Left lung (tissue), 10 donors: ENCODE data around the gene WFDC2. TPM values are rescaled to one million over a fixed set of nuclear protein-coding genes. Genes with fewer than 3 reads are reported as not detected.

Source experiments
- ATAC-seq: fragments of 200-7000 bp; cut with Tn5 transposase; one replicate; pipeline ENCODE4 v1.9.1; 2020; ENCODE audit warnings: moderate library complexity
- DNase-seq, 4 donors: peaks; one replicate each; pipeline ENCODE4 v3.0.0-alpha.2; 2013 to 2020
- H3K27ac ChIP-seq, 2 donors: fragments of 200-600 bp; sonication (generic) in 1 of 2; one replicate each; pipeline versions ENCODE4 v1.5.0 to v1.8.0; 2020 to 2021
- H3K27me3 ChIP-seq, 2 donors: fragments of 200-600 bp; sonication (generic) in 1 of 2; one replicate each; pipeline versions ENCODE4 v1.5.0 to v1.8.0; 2020 to 2021
- H3K36me3 ChIP-seq, 2 donors: fragments of 200-600 bp; sonication (generic) in 1 of 2; one replicate each; pipeline versions ENCODE4 v1.5.0 to v1.8.0; 2020 to 2021
- H3K4me1 ChIP-seq, 2 donors: fragments of 200-600 bp; one replicate each; pipeline ENCODE4 v1.8.0; 2021
- H3K4me3 ChIP-seq, 2 donors: fragments of 200-600 bp; sonication (generic) in 1 of 2; one replicate each; pipeline versions ENCODE4 v1.5.0 to v1.8.0; 2020 to 2021; ENCODE audit warnings: mild to moderate bottlenecking in 1 of 2
- H3K9me3 ChIP-seq, 2 donors: fragments of 200-600 bp; sonication (generic) in 1 of 2; one replicate each; pipeline versions ENCODE4 v1.5.0 to v1.8.0; 2020 to 2021
- CTCF ChIP-seq, 2 donors: fragments of 200-600 bp; sonication (generic) in 1 of 2; IDR thresholded peaks; one replicate each; pipeline versions ENCODE4 v1.5.0 to v1.8.0; 2021; ENCODE audit warnings: antibody characterized with exemption in 2 of 2
- intact Hi-C, 2 donors: fragments of 100-400 bp; cut with DNase I; formaldehyde crosslinking; loops; one replicate each; pipeline versions ENCODE4 v1.11.2 to v1.14.2; 2022
- polyA plus RNA-seq, 6 donors: library from polyadenylated mRNA; unstranded; fragments of 120-200 nt; gene quantifications; one replicate each; pipeline ENCODE4 v1.2.1, GENCODE V29; 2013; ENCODE audit not compliant: insufficient read length in 6 of 6
- total RNA-seq, 2 donors: library from RNA; stranded (reverse); fragmentation: NEBNext Ultra II Directional; extraction: Animal tissue kit (Norgen Biotek cat#: 25700); gene quantifications; one replicate each; pipeline ENCODE4 v1.2.1, GENCODE V29; 2021
- donor health status: DM: no; HTN: yes; CAD: no.
- donor health status: DM: no; HTN: no; CAD: no.

WFDC2 gene
- total and polyA plus RNA-seq, 8 donors, result 28.7 to 258 (median 37.2) TPM

- intact Hi-C loops, result no loop called here
- DNase-seq (no peak), ATAC-seq (no peak)
- H3K27ac ChIP-seq, result no peak overlapping the region
- TF ChIP-seq CTCF (IDR thresholded peaks at IDR 0.05), result no peak
- H3K4me1 ChIP-seq, result no peaks in the 10 kb centered on the region
- no peaks in the 10 kb centered on the region for H3K27me3 ChIP-seq
- H3K36me3 ChIP-seq, result peaks cover 0 to 58% of the 10 kb centered on the region in 2 donors
- H3K4me3 ChIP-seq, result no peak overlapping the region
- no peaks in the 10 kb centered on the region for H3K9me3 ChIP-seq
Observed at GRCh38 chr20:45426320-45427016, 43.1 kb upstream of the WFDC2 start.

DNA sequence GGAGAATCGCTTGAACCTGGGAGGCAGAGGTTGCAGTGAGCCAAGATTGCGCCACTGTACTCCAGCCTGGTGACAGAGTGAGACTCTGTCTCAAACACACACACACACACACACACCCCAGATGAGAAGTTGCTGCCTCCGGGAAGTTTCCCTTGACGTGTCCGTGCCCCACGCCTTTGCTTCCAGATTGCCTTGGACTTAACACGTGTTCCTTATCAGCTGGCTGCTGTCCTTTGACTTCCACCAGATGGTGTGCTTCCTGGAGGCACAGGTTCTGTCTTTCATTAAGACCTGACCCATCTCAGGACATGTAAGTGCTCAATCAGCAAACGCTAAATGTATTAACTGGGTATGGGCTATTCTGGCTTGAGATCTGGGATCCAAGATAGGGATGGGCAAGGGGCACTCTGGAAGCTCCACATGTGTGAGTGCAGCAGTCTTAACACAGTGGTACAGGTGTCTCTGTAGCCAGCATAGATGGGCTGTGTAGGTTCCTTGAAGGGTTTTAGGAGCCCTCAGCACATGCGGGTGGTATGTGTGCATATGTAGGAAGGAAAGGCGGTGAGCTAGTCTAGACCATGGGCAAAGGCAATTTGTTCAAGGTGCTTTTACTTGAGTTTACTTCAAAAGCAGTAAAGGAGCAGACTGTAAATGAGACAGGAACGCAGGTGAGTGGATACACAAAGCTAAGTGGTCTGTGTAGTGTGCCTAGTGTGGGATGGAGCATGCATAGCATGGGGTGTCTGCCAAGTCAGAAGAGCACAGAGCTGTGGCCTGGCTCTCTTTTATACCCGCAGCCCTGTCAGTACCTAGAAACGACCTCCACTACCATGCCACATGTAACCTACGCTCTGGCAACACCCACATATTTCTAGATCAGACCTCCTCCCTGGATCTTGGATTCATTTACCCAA lies 42.1 kb upstream of the WFDC2 start:
- no peaks in the 10 kb centered on the region for H3K9me3 ChIP-seq
- ATAC-seq (peak; percentile 71), DNase-seq (no peak)
- TF ChIP-seq CTCF (IDR thresholded peaks at IDR 0.05), result no peak
- no peak overlapping the region for H3K27ac ChIP-seq
- H3K4me3 ChIP-seq, result no peak overlapping the region
- H3K27me3 ChIP-seq, result no peaks in the 10 kb centered on the region
- H3K4me1 ChIP-seq, result no peaks in the 10 kb centered on the region
- H3K36me3 ChIP-seq, result peaks cover 0 to 47% of the 10 kb centered on the region in 2 donors
- intact Hi-C loops, result no loop called here

- Histone ChIP-seq H3K4me1 (no peaks in the 10 kb centered on the region), H3K27ac (no peak overlapping the region), H3K9me3 (no peaks in the 10 kb centered on the region), H3K27me3 (no peaks in the 10 kb centered on the region), H3K36me3 (peaks cover 0 to 26% of the 10 kb centered on the region in 2 donors), H3K4me3 (no peak overlapping the region)
- intact Hi-C loops, result no loop called here
- no peak for DNase-seq
- TF ChIP-seq CTCF (IDR thresholded peaks at IDR 0.05), result no peak
- no peak for ATAC-seq
Observed at GRCh38 chr20:45429618-45430017, 39.9 kb upstream of the WFDC2 start.

DNA sequence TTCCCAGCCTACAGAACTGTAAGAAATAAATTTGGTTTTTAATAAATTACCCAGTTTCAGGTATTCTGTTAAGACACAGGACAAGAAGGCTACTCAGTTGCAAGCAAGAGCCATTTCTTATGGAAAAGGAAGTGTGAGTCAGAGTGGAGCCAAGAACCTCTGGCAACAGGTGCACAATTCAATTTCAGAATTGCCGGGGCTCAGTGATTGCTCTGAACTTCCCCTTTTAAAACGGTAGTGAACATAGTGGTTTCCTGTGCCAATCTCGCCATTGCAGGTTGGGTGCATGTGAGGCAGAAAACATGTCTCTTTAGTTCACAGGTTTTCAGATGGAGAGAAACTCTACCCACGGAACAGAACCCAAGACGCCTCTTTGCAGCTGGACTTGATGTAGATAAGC lies 37.3 kb upstream of the WFDC2 start:
- H3K27me3 ChIP-seq, result no peaks in the 10 kb centered on the region
- H3K9me3 ChIP-seq, result no peaks in the 10 kb centered on the region
- H3K27ac ChIP-seq, result no peak overlapping the region
- DNase-seq (no peak), ATAC-seq (no peak)
- H3K36me3 ChIP-seq, result no peaks in the 10 kb centered on the region
- TF ChIP-seq CTCF (IDR thresholded peaks at IDR 0.05), result no peak
- intact Hi-C loops, result no loop called here
- H3K4me1 ChIP-seq, result peaks cover 0 to 8% of the 10 kb centered on the region in 2 donors
- H3K4me3 ChIP-seq, result no peak overlapping the region

DNA sequence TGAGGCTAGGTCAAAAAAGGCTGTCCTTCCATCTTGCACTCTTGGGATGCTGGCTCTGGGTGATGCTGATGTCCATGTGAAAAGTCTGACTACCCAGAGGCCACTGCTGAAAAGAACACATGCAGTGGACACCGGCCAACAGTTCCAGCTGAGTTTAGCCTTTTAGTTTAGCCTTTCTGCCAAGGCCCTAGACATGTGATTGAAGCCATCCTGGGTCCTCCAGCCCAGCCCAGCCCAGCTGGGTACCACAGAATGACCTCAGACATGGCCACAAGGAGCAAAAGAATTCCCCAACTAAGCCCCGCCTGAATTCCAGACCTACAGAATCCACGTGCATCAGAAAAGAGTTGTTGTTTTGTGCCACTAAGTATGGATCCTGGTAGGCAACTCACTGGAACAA lies 36.2 kb upstream of the WFDC2 start:
- intact Hi-C loops, result no loop called here
- Histone ChIP-seq H3K27ac (no peak overlapping the region), H3K27me3 (no peaks in the 10 kb centered on the region), H3K9me3 (no peaks in the 10 kb centered on the region), H3K36me3 (no peaks in the 10 kb centered on the region), H3K4me1 (peaks cover 0 to 8% of the 10 kb centered on the region in 2 donors), H3K4me3 (no peak overlapping the region)
- no peak for TF ChIP-seq CTCF (IDR thresholded peaks at IDR 0.05)
- peak in 2 of 4 donors; percentile 51 to 83 for DNase-seq
- ATAC-seq, result no peak
